A549 (cell line): ENCODE data around the gene TOB1.

Source experiments
- EHMT2 ChIP-seq: fragments of 200-600 bp; sonication (generic); IDR thresholded peaks from 2 replicates; pipeline ENCODE4 v1.6.1; 2016; ENCODE audit warnings: antibody characterized with exemption, low read depth, mild to moderate bottlenecking, moderate library complexity
- EP300 ChIP-seq, 2 experiments: fragments of >200 bp; sonication (Bioruptor Twin); formaldehyde crosslinking; IDR thresholded peaks; 2 replicates in 1 of 2; 3 replicates in 1 of 2; pipeline ENCODE4 v1.6.1; 2016 to 2017
- ESRRA ChIP-seq: fragments of 150-350 bp; IDR thresholded peaks from 2 replicates; pipeline ENCODE4 v1.6.1; 2014; ENCODE audit warnings: mild to moderate bottlenecking, low read length, borderline replicate concordance
- JUNB ChIP-seq: fragments of >200 bp; sonication (Bioruptor Twin); formaldehyde crosslinking; IDR thresholded peaks from 2 replicates; pipeline ENCODE4 v1.6.1; 2016
- POLR2A ChIP-seq: IDR thresholded peaks from 2 replicates; pipeline ENCODE4 v1.6.1; 2012; ENCODE audit warnings: mild to moderate bottlenecking, low read length
- RAD21 ChIP-seq, 2 experiments: fragments of >200 bp in 1 of 2; sonication (Bioruptor Twin) in 1 of 2; formaldehyde crosslinking in 1 of 2; IDR thresholded peaks in 1 of 2; conservative IDR thresholded peaks in 1 of 2; 2 replicates in 1 of 2; 3 replicates in 1 of 2; pipeline ENCODE4 v1.6.1; 2012 to 2018; ENCODE audit warnings: inconsistent platforms in 1 of 2
- ZSCAN20 ChIP-seq: fragments of 250-450 bp; sonication (Bioruptor Pico); IDR thresholded peaks from 2 replicates; pipeline ENCODE4 v1.8.0; 2022; ENCODE audit warnings: mild to moderate bottlenecking, moderate library complexity
- TF ChIP-seq, protein P1 (sequence below): fragments of >200 bp; sonication (Bioruptor Twin); formaldehyde crosslinking; IDR thresholded peaks from 3 replicates; pipeline ENCODE4 v1.5.1; 2016

DNA sequence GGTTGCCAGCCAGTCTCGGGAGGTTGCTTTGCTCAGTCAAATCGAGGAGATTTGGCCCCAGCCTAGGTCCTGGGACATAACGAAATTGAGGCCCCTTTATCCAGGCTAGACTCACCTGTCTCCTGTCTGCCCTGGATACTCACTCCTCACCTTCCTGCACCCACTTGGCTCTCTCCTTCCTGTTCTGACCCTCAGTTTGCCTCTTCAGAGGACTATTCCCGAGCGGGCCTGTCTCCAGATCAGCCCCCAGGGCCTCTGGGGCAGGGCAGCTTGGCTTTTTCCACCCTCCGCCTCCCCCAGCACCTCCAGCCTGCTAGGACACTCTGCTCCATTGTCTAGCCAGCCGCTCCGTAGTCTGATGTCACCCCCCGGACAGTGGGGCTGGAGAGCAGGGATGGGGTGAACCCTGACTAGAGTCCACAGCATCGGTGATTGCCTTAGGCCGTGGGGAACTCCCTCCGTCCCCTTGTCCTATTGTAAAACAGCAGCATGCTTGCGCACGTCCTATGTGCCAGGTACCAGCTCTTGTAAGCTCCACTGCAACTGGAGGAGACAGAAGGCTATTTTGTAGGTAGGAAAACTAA is 21.9 kb downstream of the TOB1 start:
- TF ChIP-seq ZSCAN20 = no peak
- no peak for TF ChIP-seq EP300 (IDR thresholded peaks at IDR 0.05)
- TF ChIP-seq, protein P1, sequence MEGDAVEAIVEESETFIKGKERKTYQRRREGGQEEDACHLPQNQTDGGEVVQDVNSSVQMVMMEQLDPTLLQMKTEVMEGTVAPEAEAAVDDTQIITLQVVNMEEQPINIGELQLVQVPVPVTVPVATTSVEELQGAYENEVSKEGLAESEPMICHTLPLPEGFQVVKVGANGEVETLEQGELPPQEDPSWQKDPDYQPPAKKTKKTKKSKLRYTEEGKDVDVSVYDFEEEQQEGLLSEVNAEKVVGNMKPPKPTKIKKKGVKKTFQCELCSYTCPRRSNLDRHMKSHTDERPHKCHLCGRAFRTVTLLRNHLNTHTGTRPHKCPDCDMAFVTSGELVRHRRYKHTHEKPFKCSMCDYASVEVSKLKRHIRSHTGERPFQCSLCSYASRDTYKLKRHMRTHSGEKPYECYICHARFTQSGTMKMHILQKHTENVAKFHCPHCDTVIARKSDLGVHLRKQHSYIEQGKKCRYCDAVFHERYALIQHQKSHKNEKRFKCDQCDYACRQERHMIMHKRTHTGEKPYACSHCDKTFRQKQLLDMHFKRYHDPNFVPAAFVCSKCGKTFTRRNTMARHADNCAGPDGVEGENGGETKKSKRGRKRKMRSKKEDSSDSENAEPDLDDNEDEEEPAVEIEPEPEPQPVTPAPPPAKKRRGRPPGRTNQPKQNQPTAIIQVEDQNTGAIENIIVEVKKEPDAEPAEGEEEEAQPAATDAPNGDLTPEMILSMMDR = no peak
- TF ChIP-seq POLR2A = no peak
- TF ChIP-seq EHMT2 = no peak
- TF ChIP-seq RAD21 (conservative IDR thresholded peaks at IDR 0.05 in 1 of 2, IDR thresholded peaks at IDR 0.05 in 1 of 2) = no peak
- no peak for TF ChIP-seq JUNB
- TF ChIP-seq ESRRA = no peak
